Activated CD8-positive, alpha-beta memory T cell treated with anti-CD3 and anti-CD28 coated beads, Interleukin-2, amount 50 U/mL, for 1 hour (primary cell): ENCODE results near the gene RXRA.

Experiments used
- DNase-seq: peaks from one replicate; pipeline ENCODE4 v3.0.0-alpha.2; 2020; ENCODE audit errors: extremely low read depth

RXRA gene

DNA sequence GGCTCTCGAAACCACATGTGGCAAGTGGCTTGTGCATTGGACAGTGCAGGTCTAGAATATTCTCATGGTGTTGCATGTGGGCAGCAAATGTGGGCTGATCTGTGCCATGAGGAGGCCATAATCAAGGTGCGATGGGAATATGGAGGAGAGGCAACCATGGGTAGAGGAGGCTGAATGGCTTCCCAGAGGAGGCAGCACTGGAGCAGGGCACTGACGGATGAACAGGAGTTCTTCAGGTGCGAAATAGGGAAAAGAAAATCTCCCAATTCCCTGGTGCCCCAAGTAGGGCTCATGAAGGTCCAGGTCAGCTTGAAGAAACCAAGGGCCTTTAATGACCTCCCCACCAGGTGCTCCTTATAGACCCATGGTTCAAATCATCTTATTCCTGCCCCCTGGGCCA, 126.5 kb downstream of the RXRA start:
- no peak for DNase-seq

DNA sequence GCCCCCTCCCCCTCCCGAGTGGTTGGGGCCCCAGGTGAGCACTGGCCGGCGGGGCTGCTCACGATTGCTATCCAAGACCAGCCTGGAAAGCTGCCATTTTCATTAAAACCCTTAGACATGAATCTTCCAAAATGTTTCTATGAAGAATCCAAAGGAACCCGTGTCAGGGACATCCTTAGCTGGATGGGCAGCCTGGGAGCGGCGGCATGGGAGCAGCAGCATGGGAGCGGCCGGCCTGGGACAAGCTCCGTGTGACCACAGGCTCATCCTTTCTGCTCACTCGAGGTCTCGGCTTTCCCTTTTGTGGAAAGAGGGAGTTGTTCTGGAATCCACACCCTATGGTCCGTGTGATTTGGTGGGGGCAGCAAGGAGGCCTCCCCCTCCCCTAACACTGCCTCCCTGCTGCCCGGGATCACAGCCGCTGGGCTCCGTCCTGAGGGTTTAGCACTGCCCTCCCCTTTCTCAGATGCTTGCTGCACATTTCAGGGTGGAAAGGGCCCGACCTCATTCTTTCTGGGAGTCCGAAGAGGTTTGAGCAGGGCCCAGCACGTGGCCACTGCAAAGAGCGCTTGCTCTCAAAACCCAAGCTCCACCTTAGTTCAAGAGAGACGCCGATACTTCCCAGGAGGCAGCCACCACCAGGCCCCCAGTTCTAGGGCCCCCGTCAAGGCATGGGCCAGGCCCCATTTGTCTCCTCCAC, 127.7 kb downstream of the RXRA start:
- DNase-seq, result no peak

DNA sequence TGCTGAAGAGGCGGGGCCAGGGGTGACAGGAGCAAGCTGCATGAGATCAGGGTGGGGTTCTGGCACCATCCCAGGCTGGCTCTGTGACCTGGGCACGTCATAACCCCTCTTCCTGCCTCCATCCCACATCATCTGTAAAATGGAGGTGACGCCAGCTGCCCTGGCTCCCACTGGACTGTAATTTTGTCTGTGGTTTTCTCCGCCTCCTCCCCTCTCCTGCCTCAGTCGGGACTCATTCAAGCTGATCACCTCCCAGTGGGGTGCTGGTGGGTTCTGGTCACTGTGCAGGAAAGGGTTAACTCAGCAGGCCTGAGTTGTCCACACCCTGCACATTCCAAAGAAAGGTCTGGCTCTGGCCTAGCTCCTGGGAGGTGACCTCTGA, 128.2 kb downstream of the RXRA start:
- DNase-seq, result no peak

DNA sequence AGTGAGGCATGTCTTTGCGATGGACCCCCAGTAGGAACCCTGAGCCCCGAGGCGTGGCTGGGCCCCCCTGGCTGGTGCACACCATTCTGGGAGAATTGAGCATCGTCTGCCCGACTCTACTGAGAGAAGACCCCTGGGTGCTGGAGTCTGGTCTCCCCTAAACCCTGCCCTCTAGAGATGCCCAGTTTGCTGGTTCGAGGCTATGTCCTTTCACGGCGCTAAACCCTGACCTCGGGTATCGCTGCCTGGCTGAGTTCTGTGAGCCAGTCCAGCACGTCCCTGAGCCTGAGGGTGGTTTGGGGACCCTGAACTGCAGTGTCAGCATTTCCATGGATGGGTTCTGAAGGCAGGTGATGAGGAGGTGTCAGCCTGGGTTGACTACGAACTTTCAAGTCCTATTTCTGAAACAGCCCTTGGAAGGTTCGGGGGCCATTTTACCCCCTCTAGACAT, 128.8 kb downstream of the RXRA start:
- DNase-seq, result no peak

DNA sequence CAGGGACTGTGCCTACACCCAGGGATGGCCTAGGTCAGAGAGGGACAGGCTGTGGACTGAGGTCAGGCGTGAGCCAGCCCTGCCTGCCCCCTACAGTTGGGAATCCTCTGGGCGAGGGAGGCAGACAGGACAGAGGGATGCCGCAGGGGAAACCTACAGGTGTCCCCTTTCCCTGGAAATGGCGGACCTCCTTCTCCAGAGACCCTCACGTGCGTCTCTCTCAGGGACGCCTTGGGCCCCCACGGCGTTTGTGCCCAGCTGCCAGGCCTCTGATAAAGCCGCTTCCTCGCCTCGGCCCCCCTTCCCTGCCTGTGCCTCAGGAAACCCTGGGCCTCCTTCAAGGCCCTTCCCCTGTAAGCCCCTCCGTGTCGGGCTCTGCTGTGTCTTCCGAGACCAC, 129.3 kb downstream of the RXRA start:
- no peak for DNase-seq

DNA sequence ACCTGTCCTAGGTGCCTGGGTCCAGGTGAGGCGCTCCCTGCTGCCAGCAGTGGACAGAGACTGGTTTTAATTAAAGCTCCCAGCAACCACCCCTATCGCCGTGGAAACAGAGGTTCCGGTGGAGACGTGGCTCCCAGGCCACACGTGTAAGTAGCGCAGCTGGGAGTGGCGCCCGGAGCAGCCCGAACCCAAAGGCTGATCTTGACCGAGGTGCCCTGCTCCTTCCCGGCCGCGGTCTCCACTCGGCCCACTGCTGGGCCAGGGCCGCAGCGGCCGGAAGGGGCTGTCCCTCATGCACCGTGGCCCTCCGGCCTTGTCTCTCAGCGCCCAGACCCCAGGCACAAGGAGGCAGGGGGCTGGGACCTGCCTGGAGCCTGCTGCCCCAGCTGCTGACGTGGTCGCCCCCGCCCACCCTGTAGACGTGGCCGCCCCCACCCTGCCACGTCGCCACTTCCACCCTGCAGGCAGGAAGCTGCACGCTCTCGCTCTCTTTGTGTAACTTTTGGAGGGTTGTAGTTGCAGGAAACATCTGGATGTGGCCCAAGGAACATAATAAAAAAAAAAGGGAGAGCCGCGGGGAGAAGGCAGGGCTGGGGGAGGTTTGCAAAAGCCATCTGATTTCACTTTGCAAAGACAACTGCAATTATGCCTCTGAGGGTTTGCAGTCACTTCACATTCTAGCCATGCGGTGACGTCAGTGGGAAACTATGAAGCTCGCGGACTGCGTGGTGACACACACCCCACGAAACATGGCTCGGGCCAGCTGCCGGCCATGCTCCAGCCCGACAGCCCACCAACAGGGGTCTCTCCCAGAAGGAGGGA, 129.9 kb downstream of the RXRA start:
- peak; percentile 47 for DNase-seq

DNA sequence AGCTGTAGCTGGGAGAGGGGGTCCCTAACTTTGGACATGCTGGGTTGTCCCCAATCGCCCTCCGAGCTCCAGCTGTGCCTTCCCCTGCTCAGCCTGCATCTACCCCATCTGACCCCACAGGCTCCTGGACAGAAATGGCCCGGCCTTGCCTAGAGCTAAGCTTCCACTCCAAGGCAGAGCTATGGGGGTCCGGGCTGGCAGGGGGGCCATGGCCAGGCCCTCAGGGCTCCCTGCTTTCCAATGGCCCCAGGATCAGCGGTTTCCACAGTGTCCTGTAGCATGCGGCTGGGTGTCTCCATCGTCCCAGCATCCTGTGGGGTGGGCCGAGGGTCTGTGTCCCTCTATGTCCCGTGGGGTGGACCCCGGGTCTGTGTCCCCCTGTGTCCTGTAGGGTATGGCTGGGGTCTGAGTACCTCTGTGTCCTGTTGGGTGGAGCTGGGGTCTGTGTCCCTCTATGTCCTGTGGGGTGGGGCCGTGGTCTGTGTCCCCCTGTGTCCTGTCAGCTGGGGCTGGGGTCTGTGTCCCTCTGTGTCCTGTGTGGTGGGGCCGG, 130.6 kb downstream of the RXRA start:
- DNase-seq, result no peak

DNA sequence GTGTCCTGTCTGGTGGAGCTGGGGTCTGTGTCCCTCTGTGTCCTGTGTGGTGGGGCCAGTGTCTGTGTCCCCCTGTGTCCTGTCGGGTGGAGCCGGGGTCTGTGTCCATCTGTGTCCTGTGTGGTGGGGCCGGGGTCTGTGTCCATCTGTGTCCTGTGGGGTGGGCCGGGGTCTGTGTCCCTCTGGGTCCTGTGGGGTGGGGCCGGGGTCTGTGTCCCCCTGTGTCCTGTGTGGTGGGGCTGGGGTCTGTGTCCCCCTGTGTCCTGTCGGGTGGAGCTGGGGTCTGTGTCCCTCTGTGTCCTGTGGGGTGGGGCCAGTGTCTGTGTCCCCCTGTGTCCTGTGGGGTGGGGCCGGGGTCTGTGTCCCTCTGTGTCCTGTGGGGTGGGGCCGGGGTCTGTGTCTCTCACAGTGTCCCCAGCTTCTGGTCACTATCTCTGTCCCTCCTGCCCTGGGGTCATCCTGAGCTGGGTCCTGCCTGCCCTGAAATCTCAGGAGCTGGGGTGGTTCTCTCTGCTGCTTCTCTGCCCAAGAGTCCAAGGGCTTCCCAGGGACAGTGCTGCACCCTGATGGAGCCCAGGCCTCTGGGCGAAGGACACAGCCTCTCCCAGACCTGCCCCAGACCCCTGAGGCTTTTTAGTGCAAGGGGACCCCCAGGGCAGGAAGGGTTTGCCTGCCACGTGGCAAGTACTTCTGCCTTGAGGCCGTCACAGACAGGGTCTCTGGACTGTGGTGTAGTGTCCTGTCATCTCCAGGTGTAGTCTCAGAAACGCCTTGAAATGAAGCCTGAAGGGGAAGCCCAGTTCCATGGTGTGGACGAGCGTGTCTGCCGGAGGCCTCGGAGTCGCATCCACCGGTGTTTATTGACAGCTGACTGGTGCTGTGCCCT, 131.3 kb downstream of the RXRA start:
- no peak for DNase-seq

DNA sequence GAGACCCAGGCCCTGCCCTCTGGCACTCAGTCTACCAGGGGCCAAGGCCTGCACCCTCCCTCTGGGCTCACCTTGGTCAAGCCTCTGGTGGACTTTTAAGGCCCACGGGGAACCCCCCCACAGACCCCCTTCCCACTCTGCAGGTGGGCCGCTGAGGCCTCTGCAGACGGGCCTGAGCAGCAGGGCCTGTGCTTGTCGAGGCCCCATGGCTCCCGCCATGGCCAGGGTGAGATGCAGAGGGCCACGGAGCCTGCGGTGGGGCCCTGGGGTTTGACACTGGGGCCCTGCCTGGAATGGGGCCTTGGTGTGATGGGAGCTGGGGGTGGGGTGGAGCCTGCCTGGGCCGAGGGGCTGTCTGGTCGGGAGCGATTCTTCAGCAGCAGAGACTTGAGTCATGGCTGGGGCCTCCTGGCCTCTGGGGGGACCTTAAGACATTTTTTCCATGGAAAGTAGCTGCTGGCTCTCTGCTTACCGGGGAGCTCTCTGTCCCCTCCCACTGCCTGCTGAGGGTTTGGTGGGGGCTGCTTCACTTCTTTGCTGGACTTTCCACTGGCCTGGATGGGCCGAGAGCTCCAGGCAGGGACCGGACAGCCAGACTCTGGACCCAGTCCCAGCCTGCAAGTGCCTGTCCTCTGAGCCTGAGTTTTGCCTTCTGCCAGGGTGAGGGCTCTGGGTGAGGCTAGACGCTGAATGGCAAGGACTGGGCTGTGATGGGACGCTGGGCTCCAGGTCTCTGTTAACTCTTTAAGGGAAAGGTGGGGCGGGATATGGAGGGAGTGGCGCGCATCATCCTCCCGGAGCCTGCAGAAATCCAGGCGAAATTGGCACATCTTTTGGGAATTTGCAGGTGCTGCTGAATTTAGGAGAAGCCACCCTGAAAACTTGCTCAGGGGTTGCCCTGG, 132.2 kb downstream of the RXRA start:
- DNase-seq, result no peak

DNA sequence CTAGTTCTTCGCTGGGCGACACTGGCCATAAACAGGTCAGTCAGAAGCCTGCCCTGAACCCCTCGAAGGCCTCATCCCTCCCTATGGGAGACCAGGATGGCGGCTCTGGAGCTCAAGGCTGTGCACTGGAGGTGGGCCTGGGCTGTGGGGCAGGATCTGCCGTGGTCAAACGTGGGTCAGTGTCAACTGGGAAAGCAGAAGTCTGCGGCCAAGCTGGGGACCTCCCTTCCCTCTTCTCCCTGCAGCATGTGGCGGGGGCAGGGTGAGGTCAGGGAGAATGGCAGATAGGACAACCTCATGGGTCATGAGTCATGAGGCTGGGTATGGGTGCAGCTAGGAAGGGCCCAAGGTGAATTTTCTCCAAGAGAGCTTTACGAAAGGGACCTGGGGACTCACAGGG, 132.9 kb downstream of the RXRA start:
- DNase-seq, result no peak

DNA sequence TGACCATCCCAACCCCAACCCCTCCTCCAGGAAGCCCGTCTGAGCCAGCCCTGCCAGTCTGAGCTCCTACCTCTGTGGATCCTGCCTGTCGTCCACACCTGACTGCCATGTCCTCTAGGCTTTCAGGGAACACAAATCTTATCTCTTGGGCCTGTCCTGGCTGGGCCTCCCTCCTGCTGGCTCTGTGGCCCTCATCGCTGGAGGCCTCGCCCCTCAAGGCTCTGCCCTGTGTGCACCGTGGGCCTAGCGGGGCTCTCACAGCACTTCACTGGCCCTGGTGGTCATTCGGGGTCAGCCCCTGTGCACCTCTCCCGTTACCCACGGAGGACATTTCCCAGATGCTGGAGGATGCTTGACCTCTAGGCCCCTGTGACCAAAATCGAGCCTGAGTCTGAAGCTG, 133.3 kb downstream of the RXRA start:
- DNase-seq, result no peak

DNA sequence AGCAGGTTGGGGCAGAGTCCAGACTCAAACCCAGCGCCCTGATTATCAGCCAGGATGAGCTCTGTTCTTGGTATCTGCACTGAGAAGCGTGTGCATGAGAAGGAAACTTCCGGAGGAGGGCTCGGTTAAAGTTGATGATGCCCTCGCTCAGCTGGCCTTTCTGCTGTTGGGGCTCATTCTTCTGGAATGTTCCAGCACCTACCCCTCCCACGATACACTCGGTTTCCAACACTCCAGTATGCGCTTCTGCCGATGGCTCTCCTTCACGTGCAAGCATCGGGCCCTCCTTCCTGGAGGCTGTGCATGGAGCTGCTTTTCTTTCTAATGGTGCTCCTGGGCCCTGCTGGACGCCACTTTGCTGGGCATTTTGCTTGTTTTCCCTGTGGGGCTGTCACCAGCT, 134.0 kb downstream of the RXRA start:
- DNase-seq, result no peak

DNA sequence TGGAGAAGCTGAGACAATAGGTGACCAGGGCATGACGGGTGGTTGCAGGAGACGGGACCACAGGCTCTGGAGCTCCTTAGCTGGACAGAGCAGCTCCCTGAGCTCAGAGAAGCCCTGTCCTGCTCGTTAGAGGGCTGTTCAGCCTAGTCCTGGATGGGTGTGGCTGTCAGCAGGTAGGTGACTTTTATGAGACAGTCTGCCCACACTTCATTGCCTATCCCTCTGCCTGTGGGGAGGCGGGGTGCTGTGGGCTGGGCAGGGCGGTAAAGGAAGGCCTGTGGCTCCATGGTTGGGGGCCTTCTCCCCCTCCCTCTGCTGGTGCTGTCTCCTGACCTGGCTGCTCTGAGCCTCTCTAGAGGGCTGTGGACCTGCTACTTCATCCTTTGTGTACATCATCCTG, 134.6 kb downstream of the RXRA start:
- no peak for DNase-seq

DNA sequence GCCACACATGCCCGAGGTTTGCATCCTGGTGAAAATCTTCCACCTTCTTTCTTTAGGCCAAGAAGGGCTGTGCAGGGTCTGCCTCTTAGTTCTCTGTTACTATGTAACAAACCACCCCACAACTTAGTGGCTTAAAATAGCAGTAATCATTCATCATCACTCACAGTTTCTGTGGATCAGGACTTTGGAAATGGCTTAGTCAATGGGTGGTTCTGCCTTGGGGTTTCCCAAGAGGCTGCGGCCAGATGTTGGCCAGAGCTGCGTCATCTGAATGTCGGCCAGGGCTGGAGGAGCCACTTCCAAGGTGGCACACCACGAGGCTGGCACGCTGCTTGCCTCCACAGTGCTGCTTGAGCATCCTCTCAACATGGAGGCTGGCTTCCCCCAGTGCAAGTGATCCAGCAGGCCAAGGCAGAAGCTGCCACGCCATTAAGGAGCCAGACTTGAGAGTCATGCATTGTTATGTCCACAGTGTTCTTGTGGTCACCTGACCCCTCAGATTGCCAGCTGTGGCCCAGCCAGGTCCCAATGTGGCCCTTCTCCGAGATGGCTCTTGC, 135.2 kb downstream of the RXRA start:
- no peak for DNase-seq

DNA sequence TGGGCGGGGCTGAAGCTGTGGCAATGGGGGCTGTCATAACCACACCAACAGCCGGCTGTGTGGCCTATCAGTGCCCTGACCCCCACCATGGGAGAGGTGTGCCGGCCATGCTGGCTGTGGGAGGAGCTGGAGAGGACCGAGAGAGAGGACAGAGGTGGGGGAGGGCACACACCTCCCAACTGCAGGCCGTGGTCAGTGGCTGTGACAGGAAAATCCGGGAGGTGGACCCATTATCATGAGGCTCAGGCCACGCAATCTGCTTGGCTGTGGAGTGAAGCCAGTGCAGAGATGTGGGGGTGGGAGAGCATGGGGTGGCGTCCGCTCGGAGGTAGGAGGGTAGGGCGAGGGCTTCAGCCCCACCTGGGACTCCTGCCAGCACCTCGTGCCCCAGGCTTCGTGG, 136.1 kb downstream of the RXRA start:
- DNase-seq, result no peak

DNA sequence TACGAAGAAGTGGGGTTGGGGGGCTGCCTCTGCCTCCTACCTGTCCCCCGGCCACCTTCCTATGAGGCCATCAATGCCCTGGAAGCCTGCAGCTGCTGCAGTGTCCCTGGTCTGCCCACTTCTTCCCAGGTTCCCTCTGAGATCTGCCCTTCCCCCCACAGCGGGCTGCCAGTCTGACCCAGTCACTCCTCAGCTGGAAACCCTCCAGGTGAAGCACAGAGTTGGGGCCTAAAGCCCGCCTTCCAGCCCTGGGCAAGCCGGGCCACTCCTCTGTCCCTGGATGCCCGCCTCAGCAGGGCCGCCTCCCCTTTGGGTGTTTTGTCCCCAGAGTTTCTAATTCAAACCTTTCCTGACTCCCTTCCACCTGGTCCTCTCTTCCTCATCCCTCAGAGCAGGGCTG, 137.0 kb downstream of the RXRA start:
- DNase-seq, result no peak

DNA sequence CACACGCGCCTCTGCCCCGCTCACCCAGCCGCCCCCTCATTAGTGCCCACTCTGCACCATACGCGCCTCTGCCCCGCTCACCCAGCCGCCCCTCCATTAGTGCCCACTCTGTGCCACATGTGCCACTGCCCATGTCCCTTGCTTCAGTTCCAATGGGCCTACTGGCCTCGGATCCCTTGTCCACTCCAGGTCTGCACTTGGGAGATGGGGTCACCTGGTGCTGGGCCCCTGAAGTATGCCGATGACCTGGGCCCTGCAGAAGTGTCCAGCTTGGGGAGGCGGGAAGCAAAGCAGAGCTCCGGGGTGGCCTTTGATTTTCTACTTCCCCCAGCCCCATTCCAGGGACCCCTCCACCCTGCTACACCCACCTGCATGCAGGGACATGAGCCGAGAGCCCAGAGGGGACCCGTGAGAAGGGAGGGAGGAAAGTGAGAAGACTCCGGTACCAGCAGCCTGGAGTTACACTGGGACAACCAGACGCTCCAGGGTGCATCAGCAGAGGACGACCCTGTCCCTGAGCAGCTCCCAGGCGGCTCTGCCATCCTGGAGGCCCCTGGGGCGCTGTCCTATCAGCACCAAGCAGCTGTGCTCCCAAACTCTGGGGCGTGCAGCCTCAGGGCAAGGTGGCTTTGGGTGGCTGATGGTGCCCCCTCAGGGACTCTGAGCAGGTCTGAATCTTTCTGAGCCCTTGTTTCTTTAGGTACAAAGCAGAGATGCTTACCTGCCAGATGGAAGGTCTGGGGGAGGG, 140.8 kb downstream of the RXRA start:
- DNase-seq, result no peak

DNA sequence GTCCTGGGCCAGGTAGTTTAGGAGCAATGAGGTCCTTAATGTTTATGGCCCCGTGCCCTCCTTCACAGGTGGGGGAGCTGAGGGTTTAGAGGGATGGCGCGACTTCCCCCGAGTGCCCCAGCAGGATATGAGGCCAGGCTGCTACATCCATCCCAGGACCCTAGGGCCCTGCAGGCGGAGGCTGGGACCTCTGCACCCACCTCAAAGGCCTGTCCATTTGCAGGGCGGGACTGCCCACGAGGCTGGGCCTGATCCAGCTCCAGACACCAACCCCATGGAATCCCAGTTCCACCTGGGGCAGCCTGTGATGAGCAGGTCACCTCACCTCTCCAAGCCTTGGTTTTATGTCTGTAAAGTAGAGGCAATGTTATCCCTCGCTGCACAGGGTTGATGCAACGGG, 142.1 kb downstream of the RXRA start:
- no peak for DNase-seq

DNA sequence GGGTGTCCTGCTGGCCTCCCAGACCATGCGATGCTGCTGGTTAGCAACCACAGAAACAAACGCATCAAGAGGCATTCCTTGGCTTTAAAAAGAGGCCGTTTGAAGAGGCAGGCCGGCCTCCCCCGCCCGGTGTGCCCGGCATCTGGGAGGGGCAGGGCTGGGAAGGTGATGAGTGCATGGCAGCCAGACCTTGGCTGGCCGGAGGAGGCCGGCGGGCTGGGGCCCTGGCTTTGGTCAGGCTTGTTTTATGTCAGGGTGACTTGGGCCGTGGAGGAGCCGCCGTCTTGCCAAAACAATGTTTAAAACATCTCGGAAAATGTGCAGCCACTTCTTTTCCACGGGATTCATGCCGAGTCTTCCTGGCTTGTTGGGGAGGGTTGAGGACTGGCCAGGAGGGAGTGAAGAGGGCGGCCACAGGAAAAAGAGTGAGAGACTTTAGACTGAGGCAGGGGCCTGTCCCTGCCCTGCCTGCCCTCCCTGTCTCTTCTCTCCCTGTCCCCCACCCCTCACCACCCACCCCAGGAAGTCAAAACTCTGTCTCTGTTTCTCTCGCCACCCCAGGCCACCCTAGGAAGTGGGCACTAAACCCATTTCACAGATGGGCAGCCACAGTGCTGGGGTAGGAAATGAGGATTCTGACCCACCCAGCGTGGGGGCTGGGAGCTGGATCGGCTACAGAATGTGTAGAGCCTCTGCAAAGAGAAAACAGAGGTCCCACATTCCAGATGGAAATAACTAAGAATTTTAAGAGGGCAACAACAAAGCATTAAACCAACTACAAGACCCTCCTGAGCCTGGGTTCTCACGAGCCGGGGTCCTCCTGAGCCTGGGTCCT, 143.0 kb downstream of the RXRA start:
- no peak for DNase-seq
